ENCODE measurements around the gene CELF4.

GRCh38 chr18:37389684-37390368 is 175.8 kb downstream of the CELF4 start:
- TF ChIP-seq EZH2 (IDR thresholded peaks at IDR 0.05; ENCODE audit: low read length) (no peak), CTCF (optimal IDR thresholded peaks at IDR 0.05 in 1 of 3, IDR thresholded peaks at IDR 0.05 in 1 of 3, conservative IDR thresholded peaks at IDR 0.05 in 1 of 3; ENCODE audit: extremely low read depth in 1 of 3, insufficient read depth in 2 of 3, low read length in 3 of 3) (no peak)

All from keratinocyte (primary cell).